Stimulated activated CD4-positive, alpha-beta T cell treated with anti-CD3 and anti-CD28 coated beads, TNF-alpha, amount 100 ng/mL, for 48 hours (primary cell): ENCODE measurements around the gene RALGPS1.

ENCODE experiments used
- DNase-seq, 3 donors: peaks; one replicate each; pipeline ENCODE4 v3.0.0-alpha.2; 2020; ENCODE audit warnings: low read depth in 3 of 3

The RALGPS1 gene

DNA sequence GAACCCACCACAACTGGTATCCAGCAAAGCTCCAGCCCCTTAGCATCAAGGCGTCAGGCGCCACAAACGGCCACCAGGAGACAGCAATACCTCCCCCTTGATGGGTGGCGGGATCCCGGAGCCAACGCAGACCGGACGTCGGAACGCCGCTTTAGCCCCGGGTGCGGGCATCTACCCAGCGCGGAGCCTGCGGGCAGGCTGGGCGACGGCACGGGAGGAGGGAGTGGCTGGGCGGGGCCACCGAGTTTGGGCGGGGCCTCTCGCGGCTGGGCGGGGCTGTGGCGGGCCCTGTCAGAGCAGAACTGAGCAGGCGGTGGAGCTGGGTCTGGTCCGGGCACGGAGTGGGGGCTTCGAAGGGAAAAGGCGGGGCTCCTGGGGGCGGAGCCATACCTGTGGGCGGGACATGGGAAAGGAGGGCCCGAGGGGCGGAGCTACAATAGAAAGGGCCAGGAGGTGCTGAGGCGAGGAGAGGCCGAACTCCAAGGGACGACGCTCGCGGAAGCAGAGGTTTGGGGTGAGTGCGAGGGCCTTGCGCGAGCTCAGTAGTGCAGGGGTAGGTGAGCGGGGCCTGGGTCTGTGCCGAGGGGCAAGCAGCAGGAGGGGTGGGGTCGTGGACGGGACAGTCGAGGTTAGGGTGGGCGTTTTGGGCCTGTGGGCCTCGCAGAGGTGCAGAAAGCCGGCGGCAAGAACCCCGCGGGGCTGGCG is 309.7 kb downstream of the RALGPS1 start:
- peak; percentile 64 to 83 (median 82) for DNase-seq

GRCh38 chr9:127224883-127225739 is 310.5 kb downstream of the RALGPS1 start:
- peak; percentile 88 to 95 (median 89) for DNase-seq

GRCh38 chr9:127225801-127226625 is 311.4 kb downstream of the RALGPS1 start:
- no peak for DNase-seq

DNA sequence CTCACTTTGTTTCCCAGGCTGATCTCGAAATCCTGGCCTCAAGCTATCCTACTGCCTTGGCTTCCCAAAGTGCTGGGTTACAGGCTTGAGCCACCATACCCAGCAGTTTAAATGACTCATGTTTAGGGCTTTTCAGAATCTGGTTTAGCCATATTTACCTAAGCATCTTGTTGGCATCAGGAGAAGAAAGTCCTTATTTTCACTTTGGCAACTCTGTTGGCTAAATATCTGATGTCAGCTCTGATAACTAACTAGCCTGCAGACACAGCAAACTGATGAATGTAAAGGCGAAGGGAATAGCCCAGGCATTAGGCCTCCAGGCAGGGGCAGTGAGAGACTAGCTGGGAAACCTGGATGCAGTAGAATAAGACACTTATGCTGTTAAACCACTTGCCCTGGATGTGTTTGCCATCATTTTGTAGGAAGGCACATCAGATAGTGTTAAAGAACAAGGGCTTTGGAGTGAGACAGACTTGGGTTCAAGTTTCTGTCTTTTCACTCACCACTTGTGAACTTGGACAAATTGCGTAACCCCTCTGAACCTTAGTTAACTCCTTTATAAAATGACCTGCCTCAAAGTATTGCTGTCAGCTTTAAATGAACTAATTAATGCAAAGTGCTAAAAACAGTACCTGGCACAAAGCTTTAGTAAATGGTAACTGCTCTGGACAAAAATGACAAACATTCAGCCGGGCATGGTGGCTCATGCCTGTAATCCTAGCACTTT is 315.3 kb downstream of the RALGPS1 start:
- no peak for DNase-seq

GRCh38 chr9:127231666-127232065 is 317.1 kb downstream of the RALGPS1 start:
- DNase-seq = no peak

- DNase-seq = no peak
Measured at GRCh38 chr9:127232833-127233549, 318.4 kb downstream of the RALGPS1 start.

GRCh38 chr9:127233550-127233949 is 319.0 kb downstream of the RALGPS1 start:
- DNase-seq = no peak

- DNase-seq = no peak
Measured at GRCh38 chr9:127233989-127234388, 319.4 kb downstream of the RALGPS1 start.

- DNase-seq = no peak
Measured at GRCh38 chr9:127237801-127238200, 323.2 kb downstream of the RALGPS1 start.

- DNase-seq = no peak
Measured at GRCh38 chr9:127241354-127241753, 326.8 kb downstream of the RALGPS1 start.

DNA sequence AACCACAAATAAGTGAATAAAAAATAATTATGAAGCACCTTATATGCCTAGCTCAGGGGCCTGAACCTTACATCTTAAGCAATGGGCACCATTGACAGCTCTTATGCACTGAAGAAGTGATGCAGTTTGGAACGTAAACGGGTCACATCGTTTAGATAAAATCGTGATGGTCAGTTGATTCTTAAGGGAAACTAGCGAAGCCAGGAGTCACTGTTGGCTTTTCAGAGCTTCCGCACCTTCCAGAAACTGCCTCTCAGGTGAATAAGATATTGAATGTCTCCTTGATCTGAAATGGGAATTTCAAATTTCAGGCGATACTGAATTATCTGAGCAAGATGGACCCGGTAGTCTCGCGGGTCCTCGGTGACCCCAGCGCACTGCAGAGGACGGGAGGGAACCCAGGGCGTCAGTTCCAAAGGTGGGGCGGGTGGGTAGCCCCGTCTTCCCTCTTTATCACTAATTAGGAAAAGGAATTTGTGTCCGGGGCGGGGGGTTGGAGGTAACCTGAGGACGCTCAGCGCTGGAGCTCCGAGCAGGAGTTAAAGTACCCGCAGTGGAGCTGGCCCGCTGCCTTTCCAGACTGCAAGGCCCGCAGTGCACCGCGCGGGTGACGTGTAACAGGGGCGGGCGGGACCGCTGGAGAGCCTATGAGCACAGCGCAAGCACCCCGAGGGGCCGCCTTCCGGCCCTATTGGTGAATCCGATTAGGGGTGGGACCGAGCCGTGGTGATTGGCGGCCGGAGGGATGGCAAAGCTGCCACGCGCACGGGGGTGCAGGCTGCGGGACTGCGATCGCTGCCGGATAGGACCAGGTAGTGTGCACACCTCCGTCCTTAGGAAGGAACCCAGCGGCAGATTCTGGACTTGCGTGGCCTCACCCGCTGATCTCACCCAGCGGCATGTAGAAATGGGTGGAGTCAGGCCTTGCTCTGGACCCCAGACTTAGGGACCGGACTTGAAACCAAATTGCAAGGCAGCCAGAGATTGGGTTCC is 330.3 kb downstream of the RALGPS1 start:
- DNase-seq = peak; percentile 92 to 94 (median 92)

GRCh38 chr9:127245637-127246164 is 331.1 kb downstream of the RALGPS1 start:
- DNase-seq = no peak

GRCh38 chr9:127248241-127248640 is 333.7 kb downstream of the RALGPS1 start:
- no peak for DNase-seq

DNA sequence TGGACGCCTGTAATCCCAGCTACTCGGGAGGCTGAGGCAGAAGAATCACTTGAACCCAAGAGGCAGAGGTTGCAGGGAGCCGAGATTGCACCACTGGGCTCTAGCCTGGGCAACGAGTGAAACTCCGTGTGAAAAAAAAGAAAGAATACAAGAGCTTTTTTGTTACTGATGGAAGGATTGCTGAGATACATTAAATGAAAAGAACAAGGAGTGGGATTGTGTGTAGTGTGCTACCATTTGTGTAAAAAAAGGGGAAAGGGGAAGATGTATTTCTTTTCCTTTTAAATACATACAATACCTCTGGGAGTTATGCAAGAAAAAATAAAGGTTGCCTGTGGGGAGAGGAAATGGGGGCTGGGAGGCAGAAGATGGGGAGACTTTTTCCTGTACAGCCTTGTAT is 335.3 kb downstream of the RALGPS1 start:
- DNase-seq = no peak

DNA sequence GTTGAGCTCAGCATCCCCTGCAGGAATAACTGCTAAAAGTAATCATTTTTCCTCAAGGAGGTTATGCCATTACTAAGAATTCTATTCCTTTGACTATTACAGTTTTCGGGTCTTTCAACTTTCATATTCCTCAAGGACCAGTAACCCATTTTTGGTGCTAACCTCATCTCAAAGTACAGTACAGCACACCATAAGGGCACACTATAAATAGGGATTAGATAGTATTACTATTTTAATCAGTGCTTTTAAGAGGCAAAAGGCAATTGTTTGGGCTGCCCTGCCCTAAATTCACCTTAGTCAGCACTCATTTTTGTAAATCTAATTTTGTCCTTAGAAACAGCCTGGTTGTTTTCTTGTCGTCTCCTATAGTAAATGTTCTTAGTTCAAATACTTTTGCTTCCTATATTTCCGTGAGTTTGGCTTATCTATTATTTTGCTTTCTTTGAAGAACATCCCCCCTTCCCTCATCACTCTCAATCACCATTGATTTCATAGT is 336.4 kb downstream of the RALGPS1 start:
- DNase-seq = no peak

DNA sequence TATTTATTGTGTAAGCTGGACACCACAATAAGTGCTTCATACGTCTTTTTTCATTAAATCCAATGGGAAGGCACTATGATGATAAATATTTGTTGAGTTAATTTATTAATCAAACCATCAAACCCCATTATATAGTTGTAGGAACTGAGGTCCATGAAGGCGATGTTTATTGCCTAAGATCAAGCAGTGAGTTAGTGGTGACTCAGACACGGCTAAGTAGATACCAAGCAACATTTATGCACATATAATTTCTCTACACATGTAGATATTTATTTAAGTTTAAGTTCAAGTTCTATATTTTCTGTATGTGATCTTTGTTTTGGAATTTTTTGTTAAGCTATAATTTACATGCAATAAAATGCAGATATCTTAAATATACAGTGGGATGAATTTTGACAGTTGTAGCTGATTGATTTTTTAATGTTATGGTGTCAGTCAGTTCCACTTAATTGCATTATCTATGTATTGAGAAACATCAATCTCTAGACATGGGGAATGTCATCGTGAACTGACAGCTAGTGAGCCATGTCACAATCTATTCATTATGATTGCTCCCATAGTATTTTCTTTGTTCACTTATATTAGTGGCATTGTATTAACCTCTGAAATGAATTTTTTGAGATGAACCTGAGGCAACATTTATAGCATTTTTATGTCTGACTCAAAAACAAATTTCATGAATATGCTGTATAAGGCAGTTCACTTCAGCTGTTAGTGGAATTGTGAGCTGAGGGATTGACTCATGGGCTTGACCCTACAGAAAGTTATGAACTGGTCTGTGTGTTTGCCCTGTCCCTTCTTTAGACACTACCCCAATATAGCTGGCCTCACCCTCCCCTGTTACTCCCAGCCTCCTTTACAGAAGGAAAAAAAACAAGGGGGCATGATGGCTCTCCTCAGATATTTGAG is 338.1 kb downstream of the RALGPS1 start:
- DNase-seq = no peak

- DNase-seq = no peak
Measured at GRCh38 chr9:127253446-127253845, 338.9 kb downstream of the RALGPS1 start.

DNA sequence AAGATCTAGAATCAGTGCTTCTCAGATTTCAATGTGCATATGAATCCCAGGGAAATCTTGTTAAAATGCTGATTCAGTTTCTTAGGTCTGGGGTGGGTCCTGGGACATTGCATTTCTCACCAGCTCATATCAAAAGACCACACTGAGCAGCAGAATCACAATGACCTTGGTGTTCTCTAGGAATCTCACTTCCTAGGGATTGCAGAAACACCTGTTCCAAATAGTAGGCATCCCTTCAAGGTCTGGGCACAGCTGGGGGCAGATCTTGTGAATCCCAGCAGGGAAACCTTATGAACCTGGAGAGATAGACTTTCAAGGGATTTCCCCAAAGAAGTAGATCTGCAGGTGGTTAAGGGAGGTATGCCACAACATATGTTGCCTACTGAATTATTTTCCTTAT is 341.1 kb downstream of the RALGPS1 start:
- DNase-seq = no peak
